AG10803 (cell line): ENCODE measurements around the gene FOXN3.

ENCODE experiments used
- DNase-seq: peaks from one replicate; pipeline ENCODE4 v3.0.0; 2010; ENCODE audit warnings: low read depth
- H3K4me3 ChIP-seq: 2 replicates; pipeline ENCODE4 v1.5.1; 2011; ENCODE audit warnings: mild to moderate bottlenecking, low read length, control low read depth
- TF ChIP-seq, protein P1 (sequence below): conservative IDR thresholded peaks from 2 replicates; pipeline ENCODE4 v1.5.1; 2011; ENCODE audit warnings: mild to moderate bottlenecking, low read length, control low read depth, inconsistent platforms

Gene FOXN3

DNA sequence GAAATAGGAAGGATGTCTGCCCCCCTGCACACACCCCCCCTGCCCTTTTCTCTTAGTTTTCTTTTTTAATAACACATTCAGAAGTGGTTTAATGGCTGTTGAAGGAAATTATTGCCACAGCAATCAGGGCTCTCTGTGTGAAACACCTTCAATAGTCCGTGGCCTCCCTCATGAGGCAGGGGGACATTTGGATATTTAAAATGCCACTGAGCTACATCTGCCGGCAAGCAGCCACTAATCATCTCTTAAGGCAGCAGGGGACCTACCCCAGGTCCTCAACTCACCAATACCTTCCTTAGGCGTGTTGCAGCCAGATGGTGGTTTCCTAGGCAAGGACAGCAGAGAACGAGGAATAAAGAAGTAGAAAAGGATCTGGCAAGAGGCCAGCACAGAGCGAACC lies 309.4 kb downstream of the FOXN3 start:
- H3K4me3 ChIP-seq = no peak overlapping the region
- TF ChIP-seq, protein P1, sequence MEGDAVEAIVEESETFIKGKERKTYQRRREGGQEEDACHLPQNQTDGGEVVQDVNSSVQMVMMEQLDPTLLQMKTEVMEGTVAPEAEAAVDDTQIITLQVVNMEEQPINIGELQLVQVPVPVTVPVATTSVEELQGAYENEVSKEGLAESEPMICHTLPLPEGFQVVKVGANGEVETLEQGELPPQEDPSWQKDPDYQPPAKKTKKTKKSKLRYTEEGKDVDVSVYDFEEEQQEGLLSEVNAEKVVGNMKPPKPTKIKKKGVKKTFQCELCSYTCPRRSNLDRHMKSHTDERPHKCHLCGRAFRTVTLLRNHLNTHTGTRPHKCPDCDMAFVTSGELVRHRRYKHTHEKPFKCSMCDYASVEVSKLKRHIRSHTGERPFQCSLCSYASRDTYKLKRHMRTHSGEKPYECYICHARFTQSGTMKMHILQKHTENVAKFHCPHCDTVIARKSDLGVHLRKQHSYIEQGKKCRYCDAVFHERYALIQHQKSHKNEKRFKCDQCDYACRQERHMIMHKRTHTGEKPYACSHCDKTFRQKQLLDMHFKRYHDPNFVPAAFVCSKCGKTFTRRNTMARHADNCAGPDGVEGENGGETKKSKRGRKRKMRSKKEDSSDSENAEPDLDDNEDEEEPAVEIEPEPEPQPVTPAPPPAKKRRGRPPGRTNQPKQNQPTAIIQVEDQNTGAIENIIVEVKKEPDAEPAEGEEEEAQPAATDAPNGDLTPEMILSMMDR = no peak
- no peak for DNase-seq
